ENCODE data around the gene MGAM2.

MGAM2 gene

GRCh38 chr7:142263598-142264380, 152.3 kb downstream of the MGAM2 start:
- no peak for DNase-seq (ENCODE audit: low read depth in 1 of 2, low spot score in 1 of 2)

Measured in activated T-helper 1 cell treated with anti-CD3 and anti-CD28 coated beads, Interleukin-2, amount 50 U/mL, for 16 hours (primary cell).